Keratinocyte (primary cell): ENCODE measurements around the gene CCDC197. TPM values are rescaled to one million over a fixed set of nuclear protein-coding genes. Genes with fewer than 3 reads are reported as not detected.

ENCODE experiments used
- DNase-seq: peaks from one replicate; pipeline ENCODE4 v3.0.0-alpha.2; 2011; ENCODE audit warnings: low read depth, missing footprints, low spot score
- FAIRE-seq: peaks from 2 replicates; lab custom pipeline; 2011; peaks lifted over from hg19 to GRCh38; lab: Jason Lieb, UNC
- H2AFZ ChIP-seq: 2 replicates; pipeline ENCODE4 v1.6.0; 2012; ENCODE audit warnings: low read length, control low read depth, inconsistent platforms; ENCODE audit not compliant: control insufficient read depth
- H3K27ac ChIP-seq: 2 replicates; pipeline ENCODE4 v1.5.1; 2011; ENCODE audit warnings: low read length; ENCODE audit not compliant: control insufficient read depth, insufficient read depth
- H3K27me3 ChIP-seq: 3 replicates; pipeline ENCODE4 v1.6.0; 2011; ENCODE audit warnings: low read length; ENCODE audit not compliant: control insufficient read depth, insufficient read depth; ENCODE audit errors: extremely low read depth
- H3K36me3 ChIP-seq, 2 experiments: 2 replicates in 1 of 2; 3 replicates in 1 of 2; pipeline ENCODE4 v1.5.1; 2011; ENCODE audit warnings: low read length in 2 of 2, mild to moderate bottlenecking in 1 of 2; ENCODE audit not compliant: control insufficient read depth in 2 of 2, insufficient read depth in 2 of 2; ENCODE audit errors: extremely low read depth in 1 of 2
- H3K4me1 ChIP-seq: 3 replicates; pipeline ENCODE4 v1.5.1; 2011; ENCODE audit warnings: low read length; ENCODE audit not compliant: control insufficient read depth, insufficient read depth; ENCODE audit errors: extremely low read depth
- H3K4me2 ChIP-seq: 3 replicates; pipeline ENCODE4 v1.6.0; 2011; ENCODE audit warnings: low read depth, low read length; ENCODE audit not compliant: control insufficient read depth, insufficient read depth; ENCODE audit errors: extremely low read depth
- H3K4me3 ChIP-seq, 3 experiments: fragments of 200-600 bp in 1 of 3; sonication (generic) in 1 of 3; 2 replicates in 2 of 3; 3 replicates in 1 of 3; pipeline ENCODE4 v1.5.1; 2011 to 2016; ENCODE audit warnings: low read length in 3 of 3, mild to moderate bottlenecking in 3 of 3, control low read depth in 2 of 3, inconsistent platforms in 1 of 3, low read depth in 1 of 3, mixed read lengths in 1 of 3, mixed run types in 1 of 3, moderate library complexity in 1 of 3; ENCODE audit not compliant: control insufficient read depth in 2 of 3, insufficient read depth in 2 of 3; ENCODE audit errors: extremely low read depth in 1 of 3
- H3K79me2 ChIP-seq: 2 replicates; pipeline ENCODE4 v1.6.0; 2012; ENCODE audit warnings: low read length; ENCODE audit not compliant: control insufficient read depth, insufficient read depth
- H3K9ac ChIP-seq: 3 replicates; pipeline ENCODE4 v1.6.0; 2011; ENCODE audit warnings: low read length; ENCODE audit not compliant: control insufficient read depth, insufficient read depth; ENCODE audit errors: extremely low read depth
- H3K9me1 ChIP-seq: 3 replicates; pipeline ENCODE4 v1.6.0; 2011; ENCODE audit warnings: low read length; ENCODE audit not compliant: control insufficient read depth, insufficient read depth; ENCODE audit errors: extremely low read depth
- H3K9me3 ChIP-seq: 2 replicates; pipeline ENCODE4 v1.5.1; 2012; ENCODE audit warnings: low read depth, low read length; ENCODE audit not compliant: control insufficient read depth
- H4K20me1 ChIP-seq: 3 replicates; pipeline ENCODE4 v1.6.0; 2011; ENCODE audit warnings: low read length; ENCODE audit not compliant: control insufficient read depth, insufficient read depth; ENCODE audit errors: extremely low read depth
- CTCF ChIP-seq, 3 experiments: IDR thresholded peaks in 1 of 3; conservative IDR thresholded peaks in 1 of 3; optimal IDR thresholded peaks in 1 of 3; 2 replicates in 2 of 3; 3 replicates in 1 of 3; pipeline versions ENCODE3 to v1.5.1; 2011; ENCODE audit warnings: low read length in 3 of 3, mild to moderate bottlenecking in 3 of 3, moderate library complexity in 2 of 3, control low read depth in 1 of 3, inconsistent platforms in 1 of 3; ENCODE audit not compliant: insufficient read depth in 2 of 3; ENCODE audit errors: extremely low read depth in 1 of 3
- EZH2 ChIP-seq: IDR thresholded peaks from one replicate; pipeline ENCODE4 v1.6.1; 2012; ENCODE audit warnings: inconsistent platforms, mild to moderate bottlenecking, low read length, moderate library complexity
- dilution Hi-C: fragments of 300-500 bp; cut with MboI; formaldehyde crosslinking; loops from one replicate; pipeline ENCODE4 v1.7.0; 2020; ENCODE audit warnings: low sequenced_read_pairs; ENCODE audit not compliant: extremely low pct_ligation_motif_present
- polyA plus RNA-seq, 5 experiments: library from polyadenylated mRNA; depleted of rRNA in 3 of 5; stranded (reverse) in 3 of 5; stranded (forward) in 1 of 5; unstranded in 1 of 5; fragments of >200 nt; gene quantifications; 1 replicate in 1 of 5; 2 replicates in 3 of 5; 3 replicates in 1 of 5; pipeline versions ENCODE4 v1.2.1 to v1.2.3, GENCODE V29; 2011 to 2012; ENCODE audit warnings: missing spikeins in 2 of 5, low read depth in 1 of 5, low replicate concordance in 1 of 5

The CCDC197 gene
- polyA plus RNA-seq, 1 donor (not counting 4 experiments of a cell fraction or from before 2014, with no cell fraction given), result not detected

- no peaks in the 10 kb centered on the region for H3K9me3 ChIP-seq
- DNase-seq, result no peak
- H3K27ac ChIP-seq, result no peak overlapping the region
- no peaks in the 10 kb centered on the region for H4K20me1 ChIP-seq
- no peaks in the 10 kb centered on the region for H3K36me3 ChIP-seq
- H3K27me3 ChIP-seq, result no peaks in the 10 kb centered on the region
- H3K4me1 ChIP-seq, result peaks cover 10% of the 10 kb centered on the region
- H3K4me2 ChIP-seq, result no peak overlapping the region
- H3K79me2 ChIP-seq, result no peaks in the 10 kb centered on the region
- FAIRE-seq, result no peak
- H3K9me1 ChIP-seq, result no peaks in the 10 kb centered on the region
- no peak overlapping the region for H3K9ac ChIP-seq
- dilution Hi-C loops, result no loop called here
- no peak overlapping the region for H2AFZ ChIP-seq
- H3K4me3 ChIP-seq, result no peak overlapping the region
- TF ChIP-seq CTCF (optimal IDR thresholded peaks at IDR 0.05 in 1 of 3, IDR thresholded peaks at IDR 0.05 in 1 of 3, conservative IDR thresholded peaks at IDR 0.05 in 1 of 3; ENCODE audit: extremely low read depth in 1 of 3, insufficient read depth in 2 of 3, low read length in 3 of 3), result no peak
- no peak for TF ChIP-seq EZH2
These were observed 46.0 kb upstream of the CCDC197 start for GRCh38 chr14:93950948-93951634.

DNA sequence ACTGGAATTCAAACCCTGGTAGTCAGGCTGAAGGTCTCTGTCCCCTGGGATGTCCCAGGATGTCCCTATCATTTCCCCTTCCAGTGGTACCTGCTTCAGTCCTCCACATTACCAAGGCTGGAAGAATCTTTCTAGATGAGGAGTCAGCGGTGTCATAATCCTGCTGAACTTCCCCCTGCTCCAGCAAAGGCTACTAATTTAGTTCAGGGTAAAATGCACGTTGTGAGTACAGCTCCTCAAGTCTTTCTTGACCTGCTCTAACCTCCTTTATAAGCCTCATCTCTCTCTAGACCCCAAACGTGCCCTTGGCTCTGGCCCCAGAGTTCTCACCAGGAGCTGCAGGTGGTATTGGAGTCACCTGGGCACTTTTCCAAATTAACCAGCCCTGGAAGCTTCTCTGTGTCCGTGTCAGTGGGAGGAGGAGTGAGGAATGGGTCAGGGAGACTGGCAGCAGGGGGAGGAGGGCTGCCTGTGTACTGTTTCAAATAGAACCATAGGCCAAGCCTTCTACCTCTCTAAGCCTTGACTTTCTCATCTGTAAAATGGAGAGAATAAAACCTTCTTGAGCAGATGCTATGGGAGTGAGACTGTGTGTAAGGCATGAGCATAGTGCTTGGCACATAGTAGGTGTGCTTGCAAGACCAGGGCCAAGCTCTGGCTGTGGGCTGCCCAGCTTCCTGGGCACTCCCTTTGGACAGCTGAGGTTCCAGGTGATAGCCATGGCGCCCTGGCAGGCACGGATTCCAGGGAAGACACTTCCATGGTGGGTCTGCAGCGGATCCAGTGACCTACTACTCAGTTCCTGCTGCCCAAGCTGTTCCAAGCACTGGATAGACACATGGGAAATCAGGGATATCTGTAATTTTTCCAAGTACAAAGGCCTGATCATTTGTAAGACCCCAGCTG is 45.2 kb upstream of the CCDC197 start:
- Histone ChIP-seq H4K20me1 (no peaks in the 10 kb centered on the region), H3K4me2 (no peak overlapping the region), H3K9me1 (no peaks in the 10 kb centered on the region), H2AFZ (no peak overlapping the region), H3K9ac (no peak overlapping the region), H3K27me3 (no peaks in the 10 kb centered on the region), H3K79me2 (no peaks in the 10 kb centered on the region), H3K27ac (no peak overlapping the region), H3K4me3 (no peak overlapping the region), H3K9me3 (no peaks in the 10 kb centered on the region), H3K36me3 (no peaks in the 10 kb centered on the region), H3K4me1 (peaks cover 2% of the 10 kb centered on the region)
- FAIRE-seq (no peak), DNase-seq (no peak)
- TF ChIP-seq CTCF (optimal IDR thresholded peaks at IDR 0.05 in 1 of 3, IDR thresholded peaks at IDR 0.05 in 1 of 3, conservative IDR thresholded peaks at IDR 0.05 in 1 of 3; ENCODE audit: extremely low read depth in 1 of 3, insufficient read depth in 2 of 3, low read length in 3 of 3), result no peak
- TF ChIP-seq EZH2, result no peak
- dilution Hi-C loops, result no loop called here
